Left lobe of liver (tissue), 2 donors: ENCODE results near the gene DEK. TPM values are rescaled to one million over a fixed set of nuclear protein-coding genes. Genes with fewer than 3 reads are reported as not detected.
"Not testable (repeated sequence)": the region's sequence is repeated elsewhere in the genome, so short reads cannot be mapped to it uniquely, and the experiment has no call there.

Experiments
- ATAC-seq: fragments of 200-7000 bp; cut with Tn5 transposase; one replicate; pipeline ENCODE4 v1.9.1; 2020; ENCODE audit warnings: mild to moderate bottlenecking, moderate library complexity
- DNase-seq: peaks from one replicate; pipeline ENCODE4 v3.0.0-alpha.2; 2020; ENCODE audit warnings: low spot score
- total RNA-seq: library from RNA; stranded (reverse); gene quantifications from one replicate; pipeline ENCODE4 v1.2.1, GENCODE V29; 2021
- donor health status: DM: no; HTN: no; CAD: no; lungs with moderate emphysema.
- donor health status: DM: no; HTN: yes; CAD: no.

Gene DEK
- total RNA-seq: 16.9 TPM

- ATAC-seq: peak; percentile 92
- peak; percentile 89 for DNase-seq
These were observed at the start of gene DEK for GRCh38 chr6:18264219-18264922. TSS of gene DEK (minus strand) at chr6:18264530. CDS start at chr6:18263987, 543 bp downstream.

GRCh38 chr6:18312368-18312767, 48.0 kb upstream of the DEK start:
- DNase-seq: no peak
- no peak for ATAC-seq

- not testable (repeated sequence) for ATAC-seq, DNase-seq
These were observed 45.7 kb upstream of the DEK start for GRCh38 chr6:18310010-18310409.

GRCh38 chr6:18309046-18309445, 44.7 kb upstream of the DEK start:
- DNase-seq: no peak
- ATAC-seq: no peak

- ATAC-seq (no peak), DNase-seq (no peak)
These were observed 43.9 kb upstream of the DEK start for GRCh38 chr6:18308070-18308735.

- ATAC-seq (no peak), DNase-seq (no peak)
These were observed 42.6 kb upstream of the DEK start for GRCh38 chr6:18306977-18307376.

- peak; percentile 54 for ATAC-seq
- no peak for DNase-seq
These were observed 38.5 kb upstream of the DEK start for GRCh38 chr6:18302561-18303439.

GRCh38 chr6:18293076-18293904, 29.0 kb upstream of the DEK start:
- no peak for DNase-seq
- no peak for ATAC-seq

- DNase-seq: no peak
- no peak for ATAC-seq
These were observed 25.0 kb upstream of the DEK start for GRCh38 chr6:18289283-18289682.

GRCh38 chr6:18284261-18284660, 19.9 kb upstream of the DEK start:
- DNase-seq (no peak), ATAC-seq (no peak)

- ATAC-seq (no peak), DNase-seq (no peak)
These were observed 17.2 kb upstream of the DEK start for GRCh38 chr6:18281564-18281963.

- ATAC-seq: no peak
- DNase-seq: no peak
These were observed 15.8 kb upstream of the DEK start for GRCh38 chr6:18280084-18280483.

- no peak for DNase-seq
- no peak for ATAC-seq
These were observed 15.1 kb upstream of the DEK start for GRCh38 chr6:18279422-18279821.

- DNase-seq: no peak
- peak; percentile 42 for ATAC-seq
These were observed 13.1 kb upstream of the DEK start for GRCh38 chr6:18277237-18278006.

- DNase-seq (no peak), ATAC-seq (no peak)
These were observed 12.4 kb upstream of the DEK start for GRCh38 chr6:18276610-18277236.

GRCh38 chr6:18270216-18270615, 5.9 kb upstream of the DEK start:
- ATAC-seq (no peak), DNase-seq (no peak)

- ATAC-seq (no peak), DNase-seq (no peak)
These were observed 5.4 kb upstream of the DEK start for GRCh38 chr6:18269717-18270116.

- no peak for DNase-seq
- ATAC-seq: no peak
These were observed 4.9 kb upstream of the DEK start for GRCh38 chr6:18269253-18269652.

GRCh38 chr6:18268066-18268465, 3.7 kb upstream of the DEK start:
- DNase-seq: no peak
- ATAC-seq: no peak

GRCh38 chr6:18266523-18266912, 2.2 kb upstream of the DEK start:
- DNase-seq: no peak
- ATAC-seq: no peak
